Activated T-helper 1 cell treated with anti-CD3 and anti-CD28 coated beads, Interleukin-12 subunit alpha, Interleukin-12 subunit beta, Interleukin-2, Interleukin-4 antibody, amounts not matched to agents 30 ng/mL and 10 ng/mL and 1 ng/mL, durations not matched to agents 14 hours and 24 hours and 36 hours (primary cell): ENCODE measurements around the gene SPAG8. TPM values are rescaled to one million over a fixed set of nuclear protein-coding genes. Genes with fewer than 3 reads are reported as not detected.

Experiments
- DNase-seq: peaks from one replicate; pipeline ENCODE4 v3.0.0; 2021; ENCODE audit warnings: low spot score
- H3K27ac Mint-ChIP-seq: one replicate; pipeline ENCODE4 v1.8.0; 2021; ENCODE audit warnings: mild to moderate bottlenecking, mixed read lengths
- H3K27me3 Mint-ChIP-seq: one replicate; pipeline ENCODE4 v1.8.0; 2022; ENCODE audit warnings: mild to moderate bottlenecking, moderate library complexity, mixed read lengths; ENCODE audit not compliant: insufficient read depth
- H3K36me3 Mint-ChIP-seq: one replicate; pipeline ENCODE4 v1.8.0; 2021; ENCODE audit warnings: low read depth, mixed read lengths
- H3K4me1 Mint-ChIP-seq: one replicate; pipeline ENCODE4 v1.8.0; 2021; ENCODE audit warnings: low read depth, mixed read lengths
- H3K4me3 Mint-ChIP-seq: one replicate; pipeline ENCODE4 v1.8.0; 2021; ENCODE audit warnings: mild to moderate bottlenecking, moderate library complexity, mixed read lengths
- H3K9me3 Mint-ChIP-seq: one replicate; pipeline ENCODE4 v1.8.0; 2021; ENCODE audit warnings: mixed read lengths
- intact Hi-C: fragments of 100-400 bp; cut with micrococcal nuclease; formaldehyde crosslinking; loops from one replicate; pipeline ENCODE4 v1.15.1; 2024
- total RNA-seq: library from RNA; stranded (reverse); gene quantifications from 2 replicates; pipeline ENCODE4 v1.2.3, GENCODE V29; 2022

The SPAG8 gene
- total RNA-seq, 1 donor from 2014 or later = 1.0 TPM

DNA sequence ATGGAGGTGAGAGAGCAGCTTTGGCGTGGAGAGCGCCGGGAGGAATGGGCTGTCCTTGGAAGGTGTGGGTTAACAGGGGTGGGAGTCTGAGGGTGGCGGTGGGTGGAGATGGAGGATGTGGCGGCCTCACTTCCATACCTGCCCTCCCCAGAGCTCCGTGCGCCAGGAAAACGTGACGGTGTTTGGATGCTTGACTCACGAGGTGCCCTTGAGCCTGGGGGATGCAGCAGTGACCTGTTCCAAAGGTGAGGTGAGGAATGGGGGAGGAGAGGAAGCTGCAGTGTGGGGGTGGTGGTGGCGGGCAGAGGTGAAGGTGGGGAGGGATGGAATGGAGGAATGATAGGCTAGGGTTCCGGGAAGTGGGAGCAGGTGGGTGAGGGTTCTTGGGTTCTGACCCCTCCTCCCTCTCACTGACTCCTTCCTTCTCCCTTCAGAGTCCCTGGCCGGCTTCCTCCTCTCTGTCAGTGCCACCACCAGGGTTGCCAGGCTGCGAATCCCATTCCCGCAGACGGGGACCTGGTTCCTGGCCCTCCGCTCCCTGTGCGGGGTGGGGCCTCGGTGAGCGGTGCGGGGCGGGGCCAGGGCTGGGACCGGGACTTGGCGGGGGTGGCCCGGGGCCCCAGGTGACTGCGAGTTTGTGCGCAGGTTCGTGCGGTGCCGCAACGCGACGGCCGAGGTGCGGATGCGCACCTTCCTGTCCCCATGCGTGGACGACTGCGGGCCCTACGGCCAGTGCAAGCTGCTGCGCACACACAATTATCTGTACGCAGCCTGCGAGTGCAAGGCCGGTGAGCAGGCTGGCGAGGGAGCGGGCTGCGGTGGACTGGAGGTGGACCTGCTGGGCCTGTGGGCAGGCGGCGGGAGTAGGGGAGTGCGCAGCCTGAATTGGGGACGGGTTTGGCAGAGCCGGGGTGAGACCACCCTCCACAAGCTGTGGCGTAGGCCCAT is 34.0 kb upstream of the SPAG8 start:
- DNase-seq = no peak
- H3K9me3 Mint-ChIP-seq = no peaks in the 10 kb centered on the region
- H3K4me3 Mint-ChIP-seq = no peak overlapping the region
- H3K27me3 Mint-ChIP-seq = peaks cover 5% of the 10 kb centered on the region
- H3K36me3 Mint-ChIP-seq = no peaks in the 10 kb centered on the region
- intact Hi-C loops = no loop called here
- H3K4me1 Mint-ChIP-seq = peaks cover 36% of the 10 kb centered on the region
- no peak overlapping the region for H3K27ac Mint-ChIP-seq

DNA sequence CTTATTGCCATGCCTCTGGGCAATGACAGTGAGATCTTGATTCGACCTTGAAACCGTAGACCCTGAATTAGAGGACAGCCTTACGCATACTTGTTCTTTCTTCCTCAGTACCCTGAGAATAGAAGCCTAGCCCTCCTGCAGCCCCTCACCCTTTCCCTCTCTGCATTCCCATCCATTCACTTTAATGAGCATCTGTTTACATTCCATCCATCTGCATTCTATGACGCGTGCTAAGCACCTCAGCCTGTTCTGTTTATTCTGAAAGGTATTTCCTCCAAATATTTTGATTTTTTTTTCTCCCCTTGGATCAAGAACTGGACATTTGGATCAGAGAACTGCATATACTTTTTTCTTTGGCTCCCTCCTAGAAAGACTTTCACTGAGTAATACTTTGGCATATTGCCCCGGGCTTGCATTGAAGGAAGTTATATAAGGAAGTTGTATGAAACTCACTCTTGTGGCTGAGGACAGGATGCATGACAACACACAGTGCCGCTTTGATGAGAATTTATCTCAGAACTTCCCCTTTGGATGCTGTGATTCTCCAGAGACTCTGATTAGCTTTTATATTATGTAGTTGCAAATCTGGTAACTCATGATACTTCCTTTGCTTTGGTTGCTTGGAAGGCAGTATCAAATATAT is 32.7 kb upstream of the SPAG8 start:
- Mint-ChIP-seq H3K36me3 (no peaks in the 10 kb centered on the region), H3K4me3 (no peak overlapping the region), H3K9me3 (no peaks in the 10 kb centered on the region), H3K27ac (no peak overlapping the region), H3K27me3 (peaks cover 2% of the 10 kb centered on the region), H3K4me1 (peaks cover 36% of the 10 kb centered on the region)
- no peak for DNase-seq
- intact Hi-C loops = no loop called here

DNA sequence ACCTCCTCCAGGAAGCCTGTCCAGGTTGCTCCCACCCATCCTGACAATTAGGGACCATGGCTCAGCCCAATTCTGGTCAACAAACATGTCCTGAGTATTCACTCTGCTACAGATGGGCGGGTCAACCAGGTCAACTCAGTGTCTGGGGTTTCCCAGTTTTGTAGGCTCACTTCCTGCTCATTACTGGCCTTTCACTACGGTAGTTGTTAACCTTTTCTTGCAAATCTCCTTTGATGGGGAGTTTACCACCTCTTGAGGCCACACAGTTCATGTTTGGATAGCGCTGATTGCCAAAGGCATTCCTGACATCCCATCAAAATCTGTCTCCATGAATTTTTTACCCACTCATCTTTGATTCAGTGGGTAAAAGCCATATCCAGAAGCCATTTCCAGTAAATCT is 30.7 kb upstream of the SPAG8 start:
- no peaks in the 10 kb centered on the region for H3K36me3 Mint-ChIP-seq
- H3K4me3 Mint-ChIP-seq = no peak overlapping the region
- no peak for DNase-seq
- peaks cover 30% of the 10 kb centered on the region for H3K4me1 Mint-ChIP-seq
- H3K27me3 Mint-ChIP-seq = peaks cover 6% of the 10 kb centered on the region
- intact Hi-C loops = no loop called here
- H3K9me3 Mint-ChIP-seq = no peaks in the 10 kb centered on the region
- no peak overlapping the region for H3K27ac Mint-ChIP-seq

DNA sequence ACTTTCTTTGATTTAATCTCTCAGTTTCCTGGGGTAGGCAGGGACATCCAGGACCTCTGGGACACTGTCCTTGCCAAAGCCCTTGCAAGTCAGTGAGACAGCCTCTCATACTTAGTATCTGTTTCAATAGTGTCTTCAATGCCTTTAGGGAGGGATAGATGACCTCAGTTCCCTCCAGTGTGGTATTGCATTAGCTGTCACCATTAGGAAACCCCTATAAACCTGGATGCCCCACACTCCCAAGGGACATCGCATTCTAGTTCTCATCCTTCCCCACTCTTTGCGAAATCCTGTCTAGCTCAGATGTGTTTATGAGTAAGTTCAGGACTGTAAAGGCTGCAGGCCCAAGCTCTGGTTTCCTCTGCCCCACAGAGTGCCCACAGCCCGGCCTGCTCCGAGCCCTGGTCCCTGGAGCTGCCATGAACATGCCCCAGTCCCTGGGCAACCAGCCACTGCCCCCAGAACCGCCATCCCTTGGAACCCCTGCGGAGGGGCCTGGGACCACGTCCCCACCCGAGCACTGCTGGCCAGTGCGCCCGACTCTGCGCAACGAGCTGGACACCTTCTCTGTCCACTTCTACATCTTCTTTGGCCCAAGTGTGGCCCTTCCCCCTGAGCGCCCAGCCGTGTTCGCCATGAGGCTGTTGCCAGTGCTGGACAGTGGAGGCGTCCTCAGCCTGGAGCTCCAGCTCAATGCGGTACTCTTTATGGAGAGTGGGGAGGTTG is 30.1 kb upstream of the SPAG8 start:
- intact Hi-C loops = no loop called here
- peaks cover 6% of the 10 kb centered on the region for H3K27me3 Mint-ChIP-seq
- no peaks in the 10 kb centered on the region for H3K36me3 Mint-ChIP-seq
- DNase-seq = no peak
- H3K4me1 Mint-ChIP-seq = peaks cover 30% of the 10 kb centered on the region
- no peak overlapping the region for H3K27ac Mint-ChIP-seq
- no peak overlapping the region for H3K4me3 Mint-ChIP-seq
- no peaks in the 10 kb centered on the region for H3K9me3 Mint-ChIP-seq

DNA sequence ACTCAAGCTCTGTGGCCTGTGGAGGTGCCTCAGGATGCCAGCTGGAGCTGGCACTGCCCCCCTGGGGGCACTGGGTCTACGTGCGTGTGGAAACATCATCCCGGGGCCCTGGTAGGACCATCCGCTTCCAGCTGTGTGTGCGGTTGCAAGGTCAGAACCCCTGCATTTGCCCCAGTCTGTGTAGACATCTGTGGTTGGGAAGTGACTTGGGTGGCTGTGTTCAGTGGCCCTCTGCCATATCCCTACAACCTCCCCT is 29.5 kb upstream of the SPAG8 start:
- H3K9me3 Mint-ChIP-seq = no peaks in the 10 kb centered on the region
- H3K4me3 Mint-ChIP-seq = no peak overlapping the region
- H3K4me1 Mint-ChIP-seq = peaks cover 30% of the 10 kb centered on the region
- H3K27me3 Mint-ChIP-seq = peaks cover 6% of the 10 kb centered on the region
- H3K27ac Mint-ChIP-seq = no peak overlapping the region
- no peaks in the 10 kb centered on the region for H3K36me3 Mint-ChIP-seq
- intact Hi-C loops = no loop called here
- DNase-seq = no peak

DNA sequence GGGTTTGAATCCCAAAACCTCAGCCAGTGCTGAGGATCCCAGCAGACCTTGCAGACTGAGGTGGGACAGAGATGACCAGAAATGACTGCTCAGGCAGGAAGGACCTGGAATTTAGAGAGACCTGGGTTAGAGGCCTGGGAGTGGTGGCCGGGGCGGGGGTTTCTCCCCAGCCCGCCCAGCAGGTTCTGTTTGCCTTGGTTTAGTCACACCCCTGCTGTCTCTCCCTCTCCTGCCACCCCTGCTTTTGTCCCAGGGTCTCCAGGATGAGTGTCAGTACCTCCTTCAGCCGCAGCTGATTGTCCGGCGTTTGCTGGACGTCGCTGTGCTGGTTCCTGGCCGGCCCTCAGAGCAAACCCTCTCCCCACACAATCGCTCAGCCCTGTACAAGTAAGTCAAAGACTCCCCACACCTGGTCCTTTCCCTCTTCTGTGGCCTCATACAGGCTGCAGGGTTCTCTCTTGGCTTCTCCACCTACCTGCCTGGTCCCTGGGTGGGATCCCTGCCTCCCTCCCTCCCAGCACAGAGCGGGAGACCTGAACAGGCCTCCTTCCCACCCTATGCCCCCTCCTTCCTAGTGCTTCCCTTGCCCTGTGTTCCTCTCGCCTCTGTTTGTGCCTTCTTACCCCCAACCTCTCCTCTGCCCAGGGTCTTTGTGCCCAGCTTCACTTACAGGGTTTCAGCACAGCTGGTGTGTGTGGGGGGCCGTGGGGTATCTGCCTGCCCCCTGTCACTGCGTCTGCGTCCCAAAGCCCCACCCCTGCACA is 29.0 kb upstream of the SPAG8 start:
- Mint-ChIP-seq H3K9me3 (no peaks in the 10 kb centered on the region), H3K27ac (no peak overlapping the region), H3K4me1 (peaks cover 30% of the 10 kb centered on the region), H3K27me3 (peaks cover 6% of the 10 kb centered on the region), H3K36me3 (no peaks in the 10 kb centered on the region), H3K4me3 (no peak overlapping the region)
- no peak for DNase-seq
- intact Hi-C loops = no loop called here

DNA sequence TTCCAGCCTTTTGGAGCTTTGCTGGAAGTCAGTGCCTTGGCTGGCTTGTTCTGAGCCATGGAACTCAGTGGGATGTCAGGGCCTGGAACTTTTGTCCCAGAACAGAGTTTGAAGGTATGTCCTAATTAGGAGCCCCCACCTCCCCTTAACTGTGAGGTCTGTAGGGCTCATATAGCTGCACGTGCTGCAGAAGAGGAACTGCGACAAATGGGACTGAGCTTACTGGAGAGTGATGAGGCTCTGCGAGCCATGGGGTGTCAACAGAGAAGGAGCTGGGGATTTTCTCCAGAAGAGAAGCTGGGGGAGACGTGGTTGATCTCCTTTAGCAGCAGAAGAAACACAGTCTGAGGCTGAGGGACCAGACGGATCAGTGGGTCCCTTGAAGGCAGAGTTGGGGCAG is 27.9 kb upstream of the SPAG8 start:
- no peak overlapping the region for H3K4me3 Mint-ChIP-seq
- H3K27me3 Mint-ChIP-seq = peaks cover 3% of the 10 kb centered on the region
- H3K27ac Mint-ChIP-seq = no peak overlapping the region
- DNase-seq = no peak
- intact Hi-C loops = no loop called here
- peaks cover 20% of the 10 kb centered on the region for H3K4me1 Mint-ChIP-seq
- no peaks in the 10 kb centered on the region for H3K36me3 Mint-ChIP-seq
- no peaks in the 10 kb centered on the region for H3K9me3 Mint-ChIP-seq

DNA sequence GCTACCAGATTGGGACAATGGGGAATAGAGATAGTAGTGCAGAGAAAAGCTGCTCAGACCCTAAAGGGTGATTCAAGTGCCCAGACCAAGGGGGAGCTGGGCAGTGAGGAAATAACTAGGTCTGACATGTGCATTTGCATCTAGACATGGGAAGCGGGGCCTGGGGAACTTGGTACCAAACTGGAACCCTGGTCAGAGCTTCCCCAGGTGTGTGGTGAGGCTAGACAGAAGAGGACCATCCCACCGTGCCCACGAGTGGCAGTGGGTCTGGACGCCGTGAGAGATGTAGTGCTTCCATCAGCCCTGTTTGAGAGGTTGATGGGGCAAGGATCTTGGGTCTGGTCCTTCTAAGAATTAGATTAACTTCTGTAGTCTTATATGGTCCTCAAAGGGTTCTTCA is 24.5 kb upstream of the SPAG8 start:
- Mint-ChIP-seq H3K36me3 (no peaks in the 10 kb centered on the region), H3K4me1 (peaks cover 4% of the 10 kb centered on the region), H3K4me3 (no peak overlapping the region), H3K9me3 (no peaks in the 10 kb centered on the region), H3K27ac (no peak overlapping the region), H3K27me3 (peaks cover 3% of the 10 kb centered on the region)
- no peak for DNase-seq
- intact Hi-C loops = no loop called here

DNA sequence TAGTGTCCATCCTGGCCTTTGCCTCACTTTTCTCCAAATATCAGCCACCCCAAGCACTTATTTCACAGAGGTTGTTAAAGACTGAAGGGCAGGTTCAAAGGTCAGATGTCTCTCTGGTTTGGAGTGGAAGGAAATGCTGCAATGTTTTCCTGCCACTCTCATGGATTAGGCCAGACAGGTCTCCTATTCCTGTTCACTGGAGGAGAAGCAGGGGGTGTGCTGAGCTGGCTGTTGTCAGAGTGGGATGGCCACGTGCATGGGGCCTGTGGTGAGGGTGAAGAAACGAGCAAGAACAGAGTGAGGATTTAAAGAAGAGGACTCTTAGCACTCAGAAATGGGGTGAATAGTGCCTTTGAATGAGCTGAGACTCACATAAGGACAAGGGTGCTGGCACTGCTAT is 23.7 kb upstream of the SPAG8 start:
- Mint-ChIP-seq H3K4me1 (peaks cover 5% of the 10 kb centered on the region), H3K4me3 (no peak overlapping the region), H3K36me3 (no peaks in the 10 kb centered on the region), H3K27me3 (peaks cover 3% of the 10 kb centered on the region), H3K9me3 (no peaks in the 10 kb centered on the region), H3K27ac (no peak overlapping the region)
- no peak for DNase-seq
- intact Hi-C loops = no loop called here

DNA sequence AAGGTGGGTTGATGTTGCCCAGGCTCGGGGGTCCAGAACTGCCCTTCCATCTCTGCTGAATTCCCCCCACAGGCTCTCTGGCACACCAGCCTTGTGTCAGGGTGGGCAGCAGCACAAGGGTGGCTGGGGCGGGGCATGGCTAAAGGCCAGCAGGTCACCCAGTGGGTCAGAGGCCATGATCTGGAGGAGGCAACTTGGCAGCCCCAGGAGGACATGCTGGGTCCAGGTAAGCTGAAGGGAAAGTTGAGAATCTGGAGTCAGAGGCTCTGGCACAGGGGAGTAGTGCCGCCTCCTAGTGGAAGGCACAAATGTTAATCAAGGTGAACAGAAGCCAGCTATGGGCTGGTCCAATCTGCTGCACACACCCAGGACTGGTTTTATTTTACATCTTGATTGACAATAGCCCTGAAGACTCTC is 23.2 kb upstream of the SPAG8 start:
- Mint-ChIP-seq H3K27me3 (peaks cover 3% of the 10 kb centered on the region), H3K4me3 (no peak overlapping the region), H3K27ac (no peak overlapping the region), H3K4me1 (peaks cover 7% of the 10 kb centered on the region), H3K36me3 (no peaks in the 10 kb centered on the region), H3K9me3 (no peaks in the 10 kb centered on the region)
- intact Hi-C loops = no loop called here
- no peak for DNase-seq

DNA sequence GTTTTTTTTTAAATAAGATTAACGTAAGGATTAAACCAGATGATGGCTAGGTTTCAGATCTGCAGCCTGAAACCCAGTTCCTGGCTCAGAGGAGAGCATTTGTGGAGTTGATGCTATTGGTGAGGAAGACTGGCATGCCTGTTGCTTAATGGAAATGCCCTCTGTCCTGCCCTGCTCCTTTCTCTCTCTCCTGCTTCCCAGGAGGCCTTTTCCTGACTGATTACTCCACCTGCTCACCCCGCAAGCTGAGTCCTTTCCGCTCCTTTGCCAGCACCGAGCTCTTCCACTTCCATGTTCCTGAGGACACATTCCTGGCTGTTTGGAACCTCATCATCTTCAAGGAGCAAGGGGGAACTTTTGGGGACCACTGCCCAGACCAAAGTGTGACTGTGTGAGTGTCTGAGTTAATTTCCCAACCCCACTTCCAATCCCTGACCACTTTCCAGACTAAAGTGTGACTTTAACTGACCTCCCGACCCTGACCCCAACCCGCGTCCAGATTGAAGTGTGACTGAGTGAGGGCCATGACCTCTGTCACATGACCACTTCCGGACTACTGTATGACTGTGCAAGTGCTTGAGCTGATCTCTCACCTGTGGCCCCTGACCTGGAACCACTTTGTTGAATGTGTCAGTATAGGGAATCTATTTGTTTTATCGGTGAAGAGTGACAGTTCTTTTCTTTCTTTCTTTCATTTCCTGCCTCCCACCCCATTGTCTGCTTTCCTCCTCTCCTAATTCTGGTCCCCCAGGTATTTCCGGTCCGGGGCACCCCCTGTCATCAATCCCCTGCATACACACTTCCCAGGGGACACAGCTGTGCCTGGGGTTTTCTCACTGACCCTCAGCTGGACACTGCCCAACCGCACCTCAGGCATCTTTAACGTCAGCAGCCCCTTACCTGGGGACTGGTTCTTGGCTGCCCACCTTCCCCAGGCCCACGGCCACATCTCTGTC is 22.5 kb upstream of the SPAG8 start:
- no peak overlapping the region for H3K4me3 Mint-ChIP-seq
- H3K4me1 Mint-ChIP-seq = peaks cover 14% of the 10 kb centered on the region
- H3K9me3 Mint-ChIP-seq = no peaks in the 10 kb centered on the region
- peaks cover 3% of the 10 kb centered on the region for H3K27me3 Mint-ChIP-seq
- no peak overlapping the region for H3K27ac Mint-ChIP-seq
- intact Hi-C loops = no loop called here
- H3K36me3 Mint-ChIP-seq = no peaks in the 10 kb centered on the region
- no peak for DNase-seq

DNA sequence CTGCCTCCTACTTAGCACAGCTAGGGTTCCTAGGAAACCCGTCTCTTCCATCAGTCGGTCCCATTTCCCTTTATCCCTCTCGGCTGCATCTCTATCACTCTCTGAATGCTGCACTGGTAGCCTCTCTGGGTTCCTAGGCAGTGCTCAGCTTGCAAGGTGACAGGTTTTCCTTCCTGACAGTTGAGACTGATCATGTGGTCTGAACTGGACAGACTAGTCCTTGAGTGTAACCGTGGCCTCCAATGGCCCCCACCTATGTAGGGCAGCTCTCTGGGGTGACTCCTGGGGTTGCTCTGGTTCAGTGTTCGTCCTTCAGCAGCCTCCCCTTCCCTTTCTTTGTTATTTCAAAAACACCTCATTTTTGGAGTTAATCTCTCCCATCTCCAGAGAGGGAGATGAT is 20.8 kb upstream of the SPAG8 start:
- Mint-ChIP-seq H3K36me3 (no peaks in the 10 kb centered on the region), H3K27ac (no peak overlapping the region), H3K27me3 (no peaks in the 10 kb centered on the region), H3K9me3 (no peaks in the 10 kb centered on the region), H3K4me1 (peaks cover 25% of the 10 kb centered on the region), H3K4me3 (no peak overlapping the region)
- DNase-seq = no peak
- intact Hi-C loops = no loop called here
